ENCODE results near the gene TMOD3.

- TF ChIP-seq ELK1 (IDR thresholded peaks at IDR 0.05; ENCODE audit: low read depth, low read length) (no peak), ZFP36 (IDR thresholded peaks at IDR 0.05; ENCODE audit: borderline replicate concordance, partially characterized antibody) (no peak), CTCF (IDR thresholded peaks at IDR 0.05) (no peak), POLR2A (IDR thresholded peaks at IDR 0.05; ENCODE audit: low read length) (no peak), CHD2 (IDR thresholded peaks at IDR 0.05; ENCODE audit: low read length, partially characterized antibody) (no peak), RAD21 (conservative IDR thresholded peaks at IDR 0.05 in 1 of 2, IDR thresholded peaks at IDR 0.05 in 1 of 2) (no peak), FOSL2 (IDR thresholded peaks at IDR 0.05) (no peak), FOSL2 (CRISPR knock-in tag; IDR thresholded peaks at IDR 0.05) (no peak)
These were observed 60.0 kb downstream of the TMOD3 start for GRCh38 chr15:51889486-51889885.
